NT2/D1 (cell line): Measurements from ENCODE around the gene RNF169.
"Not testable (repeated sequence)": the region's sequence is repeated elsewhere in the genome, so short reads cannot be mapped to it uniquely, and the experiment has no call there.

ENCODE experiments used
- DNase-seq: peaks from one replicate; pipeline ENCODE4 v3.0.0-alpha.2; 2011; ENCODE audit warnings: low read depth, low spot score
- H3K27me3 ChIP-seq: 2 replicates; pipeline ENCODE4 v1.6.0; 2011; ENCODE audit warnings: mild to moderate bottlenecking; ENCODE audit not compliant: insufficient read length, insufficient read depth
- H3K36me3 ChIP-seq: 2 replicates; pipeline ENCODE4 v1.6.1; 2011; ENCODE audit warnings: mild to moderate bottlenecking, low read length, mixed read lengths; ENCODE audit not compliant: insufficient read depth, insufficient read length
- H3K4me1 ChIP-seq: 2 replicates; pipeline ENCODE4 v1.5.1; 2011; ENCODE audit not compliant: insufficient read depth, insufficient read length
- H3K4me3 ChIP-seq: 2 replicates; pipeline ENCODE4 v1.5.1; 2011; ENCODE audit warnings: low read depth; ENCODE audit not compliant: insufficient read length
- H3K9ac ChIP-seq: 2 replicates; pipeline ENCODE4 v1.6.0; 2011; ENCODE audit warnings: low read depth; ENCODE audit not compliant: insufficient read length
- H3K9me3 ChIP-seq: 2 replicates; pipeline ENCODE4 v1.5.1; 2011; ENCODE audit warnings: mild to moderate bottlenecking, low read length; ENCODE audit not compliant: insufficient read depth
- SUZ12 ChIP-seq: IDR thresholded peaks from 2 replicates; pipeline ENCODE4 v1.6.1; 2011; ENCODE audit not compliant: insufficient read length, insufficient read depth; ENCODE audit errors: extremely low read depth
- YY1 ChIP-seq: IDR thresholded peaks from 2 replicates; pipeline ENCODE4 v1.6.1; 2011; ENCODE audit not compliant: insufficient read length, insufficient read depth
- ZNF274 ChIP-seq: IDR thresholded peaks from 2 replicates; pipeline ENCODE4 v1.6.1; 2011; ENCODE audit warnings: mild to moderate bottlenecking, low read depth, low read length

RNF169 gene

GRCh38 chr11:74815966-74816365, 67.3 kb downstream of the RNF169 start:
- no peak overlapping the region for H3K9ac ChIP-seq
- peaks cover 9% of the 10 kb centered on the region for H3K36me3 ChIP-seq
- no peaks in the 10 kb centered on the region for H3K27me3 ChIP-seq
- H3K4me1 ChIP-seq: no peaks in the 10 kb centered on the region
- H3K9me3 ChIP-seq: no peaks in the 10 kb centered on the region
- no peak overlapping the region for H3K4me3 ChIP-seq
- no peak for DNase-seq
- TF ChIP-seq YY1: no peak
- TF ChIP-seq SUZ12: no peak
- no peak for TF ChIP-seq ZNF274

GRCh38 chr11:74816664-74817063, 68.0 kb downstream of the RNF169 start:
- no peak overlapping the region for H3K4me3 ChIP-seq
- no peaks in the 10 kb centered on the region for H3K9me3 ChIP-seq
- no peak for DNase-seq
- peaks cover 8% of the 10 kb centered on the region for H3K36me3 ChIP-seq
- H3K9ac ChIP-seq: no peak overlapping the region
- H3K27me3 ChIP-seq: no peaks in the 10 kb centered on the region
- no peak for TF ChIP-seq YY1
- TF ChIP-seq ZNF274: no peak
- no peak for TF ChIP-seq SUZ12
- H3K4me1 ChIP-seq: no peaks in the 10 kb centered on the region

GRCh38 chr11:74818283-74818946, 69.8 kb downstream of the RNF169 start:
- no peak for DNase-seq
- Histone ChIP-seq H3K36me3 (peaks cover 8% of the 10 kb centered on the region), H3K4me1 (no peaks in the 10 kb centered on the region), H3K4me3 (no peak overlapping the region), H3K9me3 (peaks cover 3% of the 10 kb centered on the region; the same call in 1 of the 2 replicates), H3K27me3 (no peaks in the 10 kb centered on the region), H3K9ac (no peak overlapping the region)
- TF ChIP-seq YY1 (no peak), ZNF274 (no peak)

GRCh38 chr11:74819400-74819799, 70.8 kb downstream of the RNF169 start:
- Histone ChIP-seq H3K27me3 (no peaks in the 10 kb centered on the region), H3K9ac (no peak overlapping the region), H3K36me3 (peaks cover 8% of the 10 kb centered on the region), H3K4me3 (no peak overlapping the region), H3K9me3 (peaks cover 11% of the 10 kb centered on the region), H3K4me1 (no peaks in the 10 kb centered on the region)
- no peak for DNase-seq
- TF ChIP-seq ZNF274: no peak
- no peak for TF ChIP-seq SUZ12
- TF ChIP-seq YY1: no peak

GRCh38 chr11:74820763-74821162, 72.1 kb downstream of the RNF169 start:
- H3K9ac ChIP-seq: no peak overlapping the region
- H3K4me3 ChIP-seq: no peak overlapping the region
- TF ChIP-seq SUZ12 (no peak), ZNF274 (no peak), YY1 (no peak)
- H3K4me1 ChIP-seq: no peaks in the 10 kb centered on the region
- no peak for DNase-seq
- no peaks in the 10 kb centered on the region for H3K27me3 ChIP-seq
- H3K9me3 ChIP-seq: peaks cover 23% of the 10 kb centered on the region
- H3K36me3 ChIP-seq: peaks cover 8% of the 10 kb centered on the region

- TF ChIP-seq YY1: no peak
- no peak for TF ChIP-seq SUZ12
- TF ChIP-seq ZNF274: no peak
- Histone ChIP-seq H3K27me3 (no peaks in the 10 kb centered on the region), H3K9me3 (peaks cover 37% of the 10 kb centered on the region), H3K9ac (no peak overlapping the region), H3K36me3 (peaks cover 13% of the 10 kb centered on the region), H3K4me3 (no peak overlapping the region), H3K4me1 (no peaks in the 10 kb centered on the region)
- DNase-seq: no peak
Observed at GRCh38 chr11:74822170-74822569, 73.5 kb downstream of the RNF169 start.

GRCh38 chr11:74824285-74824982, 75.8 kb downstream of the RNF169 start:
- Histone ChIP-seq H3K4me3 (no peak overlapping the region), H3K36me3 (peaks cover 12% of the 10 kb centered on the region)
- TF ChIP-seq SUZ12 (no peak), YY1 (no peak), ZNF274 (no peak)

GRCh38 chr11:74825596-74825995, 76.9 kb downstream of the RNF169 start:
- peaks cover 40% of the 10 kb centered on the region for H3K9me3 ChIP-seq
- H3K9ac ChIP-seq, H3K36me3 ChIP-seq, H3K4me3 ChIP-seq, DNase-seq, H3K4me1 ChIP-seq, H3K27me3 ChIP-seq: not testable (repeated sequence)

More at GRCh38 chr11:74824285-74824982, 75.8 kb downstream of the RNF169 start:
- Histone ChIP-seq H3K9me3 (peaks cover 40% of the 10 kb centered on the region), H3K4me1 (no peaks in the 10 kb centered on the region), H3K27me3 (no peaks in the 10 kb centered on the region), H3K9ac (no peak overlapping the region)
- no peak for DNase-seq
